Measurements from ENCODE around the gene GTF3C4.
"Not testable (repeated sequence)": the region's sequence is repeated elsewhere in the genome, so short reads cannot be mapped to it uniquely, and the experiment has no call there.

Gene GTF3C4

GRCh38 chr9:132697230-132697629, 27.0 kb downstream of the GTF3C4 start:
- ATAC-seq (replicated peaks) (no peak), DNase-seq (no peak)
- Mint-ChIP-seq H3K9me3 (peaks cover 9 to 13% of the 10 kb centered on the region in 2 donors), H3K36me3 (peaks cover 13 to 26% of the 10 kb centered on the region in 2 donors), H3K27ac (no peak overlapping the region), H3K4me1 (no peaks in the 10 kb centered on the region), H3K4me3 (no peak overlapping the region), H3K27me3 (no peaks in the 10 kb centered on the region)

GRCh38 chr9:132698989-132699388, 28.7 kb downstream of the GTF3C4 start:
- peaks cover 0 to 2% of the 10 kb centered on the region in 2 donors for H3K27me3 Mint-ChIP-seq
- no peaks in the 10 kb centered on the region for H3K4me1 Mint-ChIP-seq
- H3K27ac Mint-ChIP-seq: no peak overlapping the region
- no peak overlapping the region for H3K4me3 Mint-ChIP-seq
- no peak for DNase-seq
- H3K9me3 Mint-ChIP-seq: peaks cover 9 to 13% of the 10 kb centered on the region in 2 donors
- no peak for ATAC-seq (replicated peaks)
- H3K36me3 Mint-ChIP-seq: peaks cover 7 to 19% of the 10 kb centered on the region in 2 donors

DNA sequence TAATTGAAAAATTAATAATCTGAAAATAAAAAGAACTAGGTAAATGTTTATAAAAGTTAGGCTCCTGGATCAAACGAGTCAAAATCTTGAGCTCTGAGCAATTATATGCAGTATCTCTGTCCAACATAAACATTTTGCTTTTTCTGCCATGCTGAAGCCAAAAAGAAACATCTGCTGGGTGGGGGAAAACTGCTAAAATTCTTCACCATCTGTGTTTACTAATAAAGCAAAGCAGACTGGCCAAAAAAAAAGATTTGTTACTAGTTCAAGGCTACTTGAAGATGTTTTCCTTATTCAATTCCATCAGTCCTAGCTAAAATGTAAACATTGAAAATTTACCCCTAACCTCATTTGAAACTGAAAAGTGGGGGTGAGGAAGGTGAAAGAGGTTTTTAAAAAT, 29.7 kb downstream of the GTF3C4 start:
- Mint-ChIP-seq H3K36me3 (peaks cover 3 to 12% of the 10 kb centered on the region in 2 donors), H3K4me3 (no peak overlapping the region), H3K27me3 (peaks cover 0 to 4% of the 10 kb centered on the region in 2 donors), H3K4me1 (no peaks in the 10 kb centered on the region), H3K27ac (no peak overlapping the region), H3K9me3 (peaks cover 9 to 12% of the 10 kb centered on the region in 2 donors)
- ATAC-seq (replicated peaks): no peak
- no peak for DNase-seq

DNA sequence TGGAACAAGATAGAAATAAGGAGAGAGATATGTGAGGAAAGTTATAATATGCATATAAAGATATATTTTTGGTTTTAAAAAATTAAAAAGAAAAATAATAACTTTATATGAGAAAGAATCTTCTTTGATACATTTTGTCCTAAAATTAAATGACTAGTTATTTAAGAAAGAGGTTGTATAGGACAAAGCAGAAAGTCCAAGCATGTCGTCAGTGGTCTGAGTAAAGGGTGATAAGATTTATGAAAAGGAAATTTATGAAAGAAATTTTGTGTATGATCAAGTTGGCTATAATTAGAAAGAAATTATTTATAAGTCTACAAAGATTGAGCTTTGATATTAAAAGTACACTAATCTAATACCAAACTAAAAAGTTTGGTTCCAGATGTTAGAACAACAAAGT, 32.0 kb downstream of the GTF3C4 start:
- H3K9me3 Mint-ChIP-seq: peaks cover 4 to 5% of the 10 kb centered on the region in 2 donors
- no peaks in the 10 kb centered on the region for H3K4me1 Mint-ChIP-seq
- no peak overlapping the region for H3K27ac Mint-ChIP-seq
- H3K36me3 Mint-ChIP-seq: peaks cover 0 to 4% of the 10 kb centered on the region in 2 donors
- no peak overlapping the region for H3K4me3 Mint-ChIP-seq
- DNase-seq: no peak
- no peak for ATAC-seq (replicated peaks)
- H3K27me3 Mint-ChIP-seq: peaks cover 9 to 13% of the 10 kb centered on the region in 2 donors

- no peak overlapping the region for H3K4me3 Mint-ChIP-seq
- peaks cover 2 to 4% of the 10 kb centered on the region in 2 donors for H3K9me3 Mint-ChIP-seq
- H3K4me1 Mint-ChIP-seq: no peaks in the 10 kb centered on the region
- peaks cover 0 to 4% of the 10 kb centered on the region in 2 donors for H3K36me3 Mint-ChIP-seq
- H3K27ac Mint-ChIP-seq: no peak overlapping the region
- DNase-seq (no peak), ATAC-seq (replicated peaks) (no peak)
- H3K27me3 Mint-ChIP-seq: peaks cover 9 to 15% of the 10 kb centered on the region in 2 donors
These were observed 33.1 kb downstream of the GTF3C4 start for GRCh38 chr9:132703336-132703735.

- peaks cover 20 to 33% of the 10 kb centered on the region in 2 donors for H3K27me3 Mint-ChIP-seq
- no peak overlapping the region for H3K27ac Mint-ChIP-seq
- no peak for ATAC-seq (replicated peaks)
- H3K4me3 Mint-ChIP-seq: no peak overlapping the region
- DNase-seq: no peak
- H3K36me3 Mint-ChIP-seq: no peaks in the 10 kb centered on the region
- H3K9me3 Mint-ChIP-seq: no peaks in the 10 kb centered on the region
- H3K4me1 Mint-ChIP-seq: no peaks in the 10 kb centered on the region
These were observed 38.0 kb downstream of the GTF3C4 start for GRCh38 chr9:132708239-132708638.

- Mint-ChIP-seq H3K36me3 (no peaks in the 10 kb centered on the region), H3K27ac (no peak overlapping the region), H3K27me3 (peaks cover 23 to 38% of the 10 kb centered on the region in 2 donors), H3K4me1 (no peaks in the 10 kb centered on the region), H3K9me3 (no peaks in the 10 kb centered on the region), H3K4me3 (no peak overlapping the region)
- DNase-seq (no peak), ATAC-seq (replicated peaks) (no peak)
These were observed 38.6 kb downstream of the GTF3C4 start for GRCh38 chr9:132708769-132709430.

DNA sequence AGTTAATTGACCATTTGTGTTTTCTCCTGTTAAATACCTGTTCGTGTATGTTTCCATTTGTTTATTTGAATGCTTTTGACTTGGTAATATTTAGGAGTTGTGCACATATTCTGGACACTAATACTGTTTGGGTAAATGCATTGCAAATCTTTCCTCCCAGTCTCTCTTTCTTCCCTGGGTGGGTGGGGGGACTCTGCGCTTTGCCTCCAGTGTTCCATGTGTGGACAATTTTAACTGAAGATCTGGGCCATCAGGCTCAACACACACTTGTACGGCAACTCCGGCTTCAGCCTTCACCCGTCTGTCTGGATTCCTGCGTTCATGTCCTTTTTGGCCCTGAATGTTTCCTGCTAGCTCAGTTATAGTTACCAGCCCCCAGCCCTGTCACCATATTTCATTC, 40.1 kb downstream of the GTF3C4 start:
- Mint-ChIP-seq H3K9me3 (no peaks in the 10 kb centered on the region), H3K4me1 (no peaks in the 10 kb centered on the region), H3K27ac (no peak overlapping the region), H3K27me3 (peaks cover 19 to 36% of the 10 kb centered on the region in 2 donors), H3K4me3 (no peak overlapping the region), H3K36me3 (no peaks in the 10 kb centered on the region)
- DNase-seq (no peak), ATAC-seq (replicated peaks) (no peak)

DNA sequence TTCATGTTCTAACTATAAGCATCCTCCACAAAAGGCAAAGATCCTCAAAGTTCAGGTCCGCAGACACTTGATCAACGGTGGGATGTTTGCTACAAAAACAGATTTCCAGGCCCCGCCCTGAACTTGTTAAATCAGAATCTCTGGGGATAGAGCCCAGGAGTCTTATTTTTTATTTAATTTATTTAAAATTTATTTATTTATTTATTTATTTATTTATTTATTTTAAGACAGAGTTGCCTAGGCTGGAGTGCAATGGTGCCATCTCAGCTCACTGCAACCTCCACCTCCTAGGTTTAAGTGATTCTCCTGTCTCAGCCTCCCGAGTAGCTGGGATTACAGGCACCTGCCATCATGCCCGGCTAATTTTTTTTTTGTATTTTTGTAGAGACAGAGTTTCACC, 40.9 kb downstream of the GTF3C4 start:
- not testable (repeated sequence) for DNase-seq; H3K4me1 Mint-ChIP-seq; H3K9me3 Mint-ChIP-seq; H3K4me3 Mint-ChIP-seq; ATAC-seq (replicated peaks); H3K27ac Mint-ChIP-seq; H3K36me3 Mint-ChIP-seq
- peaks cover 17 to 31% of the 10 kb centered on the region in 2 donors for H3K27me3 Mint-ChIP-seq

- H3K36me3 Mint-ChIP-seq: no peaks in the 10 kb centered on the region
- no peak for ATAC-seq (replicated peaks)
- no peak overlapping the region for H3K27ac Mint-ChIP-seq
- peaks cover 18 to 27% of the 10 kb centered on the region in 2 donors for H3K27me3 Mint-ChIP-seq
- H3K4me3 Mint-ChIP-seq: no peak overlapping the region
- no peak for DNase-seq
- H3K9me3 Mint-ChIP-seq: no peaks in the 10 kb centered on the region
- H3K4me1 Mint-ChIP-seq: no peaks in the 10 kb centered on the region
These were observed 41.6 kb downstream of the GTF3C4 start for GRCh38 chr9:132711846-132712245.

DNA sequence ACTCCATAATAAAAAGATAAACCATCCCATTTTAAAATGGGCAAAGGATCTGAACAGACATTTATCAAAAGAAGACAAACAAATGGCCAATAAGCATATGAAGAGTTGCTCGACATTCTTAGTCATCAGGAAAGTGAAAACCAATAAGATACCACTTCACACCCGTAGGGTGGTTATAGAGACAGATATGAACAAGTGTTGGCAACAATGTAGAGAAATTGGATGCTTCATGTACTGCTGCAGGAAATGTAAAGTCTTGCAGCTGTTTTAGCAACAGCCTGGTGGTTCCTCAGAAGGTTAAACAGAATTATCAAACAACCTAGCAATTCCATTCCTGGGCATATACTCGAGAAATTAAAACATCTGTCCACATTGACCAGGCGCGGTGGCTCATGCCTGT, 42.5 kb downstream of the GTF3C4 start:
- ATAC-seq (replicated peaks) (no peak), DNase-seq (no peak)
- Mint-ChIP-seq H3K4me3 (no peak overlapping the region), H3K27me3 (peaks cover 26 to 34% of the 10 kb centered on the region in 2 donors), H3K27ac (no peak overlapping the region), H3K36me3 (no peaks in the 10 kb centered on the region), H3K9me3 (no peaks in the 10 kb centered on the region), H3K4me1 (no peaks in the 10 kb centered on the region)

- no peaks in the 10 kb centered on the region for H3K9me3 Mint-ChIP-seq
- H3K27me3 Mint-ChIP-seq: peaks cover 24 to 41% of the 10 kb centered on the region in 2 donors
- H3K4me1 Mint-ChIP-seq: no peaks in the 10 kb centered on the region
- H3K27ac Mint-ChIP-seq: no peak overlapping the region
- H3K36me3 Mint-ChIP-seq: no peaks in the 10 kb centered on the region
- ATAC-seq (replicated peaks) (no peak), DNase-seq (no peak)
- no peak overlapping the region for H3K4me3 Mint-ChIP-seq
These were observed 45.7 kb downstream of the GTF3C4 start for GRCh38 chr9:132716007-132716406.

DNA sequence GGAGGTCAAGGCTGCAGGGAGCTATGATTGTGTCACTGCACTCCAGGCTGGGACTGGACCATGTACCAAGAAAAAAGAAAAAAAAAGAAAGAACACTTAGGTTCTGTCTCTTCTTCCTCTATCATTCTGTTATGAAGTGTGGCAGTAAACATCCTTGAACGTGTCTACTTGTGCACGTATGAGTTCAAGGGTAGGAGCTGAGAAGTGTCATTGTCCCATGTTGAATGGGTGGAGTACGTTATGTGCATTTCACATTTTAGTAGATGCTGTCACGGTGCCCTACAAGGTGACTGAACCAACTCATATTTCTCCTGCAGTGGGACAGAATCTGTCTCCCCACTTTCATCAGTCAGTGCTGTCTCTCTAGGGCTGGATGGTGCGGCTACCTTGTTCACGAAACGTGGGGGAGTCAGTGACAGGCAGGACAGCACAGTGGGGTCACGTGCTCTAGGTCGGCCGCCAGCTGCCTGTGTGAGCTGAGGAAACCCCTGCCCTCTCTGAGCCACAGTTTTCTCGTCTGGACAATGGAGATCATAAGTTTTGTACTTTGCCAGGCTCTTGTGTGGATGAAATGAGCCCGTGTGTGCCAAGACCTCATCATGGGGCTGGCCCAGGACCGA, 47.2 kb downstream of the GTF3C4 start:
- peaks cover 24 to 41% of the 10 kb centered on the region in 2 donors for H3K27me3 Mint-ChIP-seq
- no peaks in the 10 kb centered on the region for H3K9me3 Mint-ChIP-seq
- no peaks in the 10 kb centered on the region for H3K4me1 Mint-ChIP-seq
- no peak overlapping the region for H3K27ac Mint-ChIP-seq
- ATAC-seq (replicated peaks) (no peak), DNase-seq (no peak)
- no peaks in the 10 kb centered on the region for H3K36me3 Mint-ChIP-seq
- no peak overlapping the region for H3K4me3 Mint-ChIP-seq

DNA sequence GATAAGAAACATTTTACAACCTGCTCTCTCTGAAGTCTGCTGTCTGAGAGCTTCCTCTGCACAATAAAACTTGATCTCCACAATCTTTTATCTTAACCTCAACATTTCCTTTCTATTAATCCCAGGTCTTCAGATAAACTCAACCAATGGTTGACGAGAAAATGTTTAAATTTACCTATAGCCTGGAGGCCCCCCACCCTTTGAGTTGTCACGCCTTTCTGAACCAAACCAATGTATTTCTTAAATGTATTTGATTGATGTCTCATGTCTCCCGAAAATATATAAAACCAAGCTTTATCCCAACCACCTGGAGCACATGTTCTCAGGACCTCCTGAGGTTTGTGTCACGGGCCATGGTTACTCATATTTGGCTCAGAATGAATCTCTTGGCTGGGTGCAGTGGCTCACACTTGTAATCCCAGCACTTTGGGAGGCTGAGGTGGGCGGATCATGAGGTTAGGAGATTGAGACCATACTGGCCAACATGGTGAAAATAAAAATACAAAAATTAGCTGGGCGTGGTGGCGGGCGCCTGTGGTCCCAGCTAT, 48.2 kb downstream of the GTF3C4 start:
- ATAC-seq (replicated peaks); DNase-seq; H3K36me3 Mint-ChIP-seq; H3K4me1 Mint-ChIP-seq; H3K9me3 Mint-ChIP-seq; H3K4me3 Mint-ChIP-seq; H3K27ac Mint-ChIP-seq: not testable (repeated sequence)
- peaks cover 27 to 46% of the 10 kb centered on the region in 2 donors for H3K27me3 Mint-ChIP-seq

- H3K4me3 Mint-ChIP-seq: no peak overlapping the region
- no peaks in the 10 kb centered on the region for H3K4me1 Mint-ChIP-seq
- no peaks in the 10 kb centered on the region for H3K9me3 Mint-ChIP-seq
- ATAC-seq (replicated peaks) (no peak), DNase-seq (no peak)
- H3K27ac Mint-ChIP-seq: no peak overlapping the region
- H3K27me3 Mint-ChIP-seq: peaks cover 26 to 53% of the 10 kb centered on the region in 2 donors
- no peaks in the 10 kb centered on the region for H3K36me3 Mint-ChIP-seq
These were observed 51.4 kb downstream of the GTF3C4 start for GRCh38 chr9:132721661-132722060.

Measured in stimulated activated naive B cell treated with anti-CD40 and anti-IgM and Interleukin-4, amounts not matched to agents 10 μg/mL and 1 μg/mL and 100 μg/mL, for 72 hours (primary cell).